Right atrium auricular region (tissue), 2 donors: Measurements from ENCODE around the gene SOD1. TPM values are rescaled to one million over a fixed set of nuclear protein-coding genes. Genes with fewer than 3 reads are reported as not detected.

ENCODE experiments used
- DNase-seq: peaks from one replicate; pipeline ENCODE4 v3.0.0-alpha.2; 2019; ENCODE audit warnings: low spot score
- H3K27ac ChIP-seq, 2 donors: fragments of 200-600 bp; sonication (generic); 1 replicate in 1 of 2; 2 replicates in 1 of 2; pipeline ENCODE4 v1.5.1; 2016 to 2019
- H3K27me3 ChIP-seq, 2 donors: fragments of 200-600 bp; sonication (generic); one replicate each; pipeline versions ENCODE4 v1.5.1 to v1.6.0; 2017 to 2019
- H3K36me3 ChIP-seq: fragments of 200-600 bp; sonication (generic); one replicate; pipeline ENCODE4 v1.5.1; 2016
- H3K4me1 ChIP-seq, 2 donors: fragments of 200-600 bp; sonication (generic); one replicate each; pipeline versions ENCODE4 v1.5.1 to v1.6.0; 2017 to 2019
- H3K4me3 ChIP-seq, 2 donors: fragments of 200-600 bp; sonication (generic); 1 replicate in 1 of 2; 2 replicates in 1 of 2; pipeline ENCODE4 v1.5.1; 2017 to 2019; ENCODE audit warnings: mild to moderate bottlenecking in 1 of 2, moderate library complexity in 1 of 2
- H3K9me3 ChIP-seq, 2 donors: fragments of 200-600 bp; sonication (generic); one replicate each; pipeline ENCODE4 v1.5.1; 2019
- CTCF ChIP-seq, 2 donors: fragments of 200-600 bp; sonication (generic); IDR thresholded peaks; one replicate each; pipeline ENCODE4 v1.5.1; 2019; ENCODE audit warnings: antibody characterized with exemption in 2 of 2
- total RNA-seq, 2 donors: library from RNA; depleted of rRNA; stranded (reverse); fragments of >200 nt; gene quantifications; one replicate each; pipeline ENCODE4 v1.1.0, GENCODE V29; 2016

Gene SOD1
- total RNA-seq, 2 donors from 2014 or later = 321 to 332 TPM

DNA sequence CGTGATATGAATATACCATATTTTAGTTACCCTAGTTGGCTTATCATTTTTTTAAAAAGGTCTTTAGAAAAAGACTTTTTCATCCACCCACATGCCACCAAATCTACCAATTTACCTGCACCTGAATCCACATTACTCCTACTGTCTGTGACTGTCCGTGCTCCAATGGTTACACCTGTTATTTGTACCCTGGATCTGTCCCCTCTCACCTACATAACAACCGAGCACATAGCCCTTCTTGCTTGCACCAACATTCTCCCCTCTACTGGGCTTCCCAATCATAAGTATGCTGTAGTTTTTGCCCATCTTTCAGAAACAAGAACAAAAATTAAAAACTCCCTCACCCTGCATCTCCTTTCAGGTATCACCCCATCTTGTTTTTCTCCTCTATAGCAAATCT is 17.6 kb downstream of the SOD1 start:
- Histone ChIP-seq H3K9me3 (no peaks in the 10 kb centered on the region), H3K27me3 (no peaks in the 10 kb centered on the region), H3K4me3 (no peak overlapping the region), H3K4me1 (no peaks in the 10 kb centered on the region), H3K36me3 (peaks cover 9% of the 10 kb centered on the region), H3K27ac (no peak overlapping the region)
- DNase-seq = no peak
- no peak for TF ChIP-seq CTCF (IDR thresholded peaks at IDR 0.05)

DNA sequence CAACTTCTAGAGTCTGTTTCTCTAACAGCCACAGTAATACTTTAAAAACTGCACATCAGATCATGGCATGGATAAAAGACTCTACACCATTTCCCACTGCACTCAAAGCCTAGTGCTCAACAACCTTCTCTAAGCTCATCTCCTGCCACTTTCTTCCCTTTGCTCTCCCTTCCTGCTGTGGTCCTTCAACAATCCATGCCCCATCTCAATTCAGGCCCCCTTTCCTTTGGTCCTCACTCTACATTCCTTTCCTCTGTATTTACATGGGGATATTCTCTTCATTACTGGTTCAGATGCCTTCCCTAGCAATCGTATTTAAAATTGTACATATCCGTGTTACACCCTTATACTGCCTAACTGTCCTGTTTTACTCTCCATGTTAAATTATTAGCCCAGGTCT is 19.0 kb downstream of the SOD1 start:
- peaks cover 12% of the 10 kb centered on the region for H3K36me3 ChIP-seq

DNA sequence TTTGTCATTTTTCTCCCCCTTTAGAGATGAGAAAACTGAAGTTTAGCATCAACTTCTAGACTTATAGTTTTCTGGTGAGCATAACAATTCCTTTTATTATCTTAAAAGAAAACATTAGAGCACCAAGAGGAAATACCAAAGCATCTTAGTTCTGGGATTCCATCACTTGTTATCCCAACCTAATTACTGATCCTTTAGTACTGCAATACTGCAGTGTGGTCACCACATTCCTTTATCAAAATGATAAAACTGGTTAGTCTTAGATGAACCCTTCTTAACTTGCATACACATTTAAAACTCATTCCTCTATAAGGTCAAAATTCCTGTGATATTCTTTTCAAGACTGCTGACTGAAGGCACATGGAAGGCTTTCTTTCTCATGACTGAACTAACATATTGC is 23.1 kb downstream of the SOD1 start:
- Histone ChIP-seq H3K36me3 (peaks cover 46% of the 10 kb centered on the region), H3K27me3 (no peaks in the 10 kb centered on the region), H3K27ac (no peak overlapping the region), H3K4me3 (no peak overlapping the region), H3K4me1 (no peaks in the 10 kb centered on the region), H3K9me3 (no peaks in the 10 kb centered on the region)
- TF ChIP-seq CTCF (IDR thresholded peaks at IDR 0.05) = no peak
- no peak for DNase-seq

More for the DNA sequence above, 19.0 kb downstream of the SOD1 start:
- Histone ChIP-seq H3K4me3 (no peak overlapping the region), H3K27me3 (no peaks in the 10 kb centered on the region), H3K4me1 (no peaks in the 10 kb centered on the region), H3K9me3 (no peaks in the 10 kb centered on the region), H3K27ac (no peak overlapping the region)
- DNase-seq = no peak
- no peak for TF ChIP-seq CTCF (IDR thresholded peaks at IDR 0.05)

DNA sequence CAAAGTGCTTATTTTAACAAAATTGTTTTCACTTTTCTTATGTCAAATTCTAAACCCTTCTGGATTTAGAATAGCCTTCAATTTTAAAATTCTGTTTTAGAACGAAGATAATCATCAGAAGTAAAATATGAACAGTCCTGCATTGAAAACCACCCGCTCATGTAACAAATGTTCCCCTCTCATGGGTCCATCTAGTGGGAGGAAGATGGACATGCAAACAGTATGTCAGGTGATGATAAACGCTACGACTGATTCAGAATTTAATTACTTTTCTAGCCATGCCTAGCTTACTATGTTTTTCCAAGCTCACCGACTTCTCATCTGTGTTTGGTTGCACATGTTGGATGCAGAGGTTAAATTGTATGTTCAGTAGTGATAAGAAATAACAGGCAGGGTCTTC is 23.5 kb downstream of the SOD1 start:
- TF ChIP-seq CTCF (IDR thresholded peaks at IDR 0.05) = no peak
- DNase-seq = no peak
- Histone ChIP-seq H3K4me1 (no peaks in the 10 kb centered on the region), H3K27ac (no peak overlapping the region), H3K9me3 (no peaks in the 10 kb centered on the region), H3K36me3 (peaks cover 48% of the 10 kb centered on the region), H3K4me3 (no peak overlapping the region), H3K27me3 (no peaks in the 10 kb centered on the region)

GRCh38 chr21:31684918-31685317 is 25.4 kb downstream of the SOD1 start:
- Histone ChIP-seq H3K27ac (no peak overlapping the region), H3K4me3 (no peak overlapping the region), H3K4me1 (no peaks in the 10 kb centered on the region), H3K27me3 (no peaks in the 10 kb centered on the region), H3K36me3 (peaks cover 66% of the 10 kb centered on the region), H3K9me3 (no peaks in the 10 kb centered on the region)
- TF ChIP-seq CTCF (IDR thresholded peaks at IDR 0.05) = no peak
- no peak for DNase-seq

DNA sequence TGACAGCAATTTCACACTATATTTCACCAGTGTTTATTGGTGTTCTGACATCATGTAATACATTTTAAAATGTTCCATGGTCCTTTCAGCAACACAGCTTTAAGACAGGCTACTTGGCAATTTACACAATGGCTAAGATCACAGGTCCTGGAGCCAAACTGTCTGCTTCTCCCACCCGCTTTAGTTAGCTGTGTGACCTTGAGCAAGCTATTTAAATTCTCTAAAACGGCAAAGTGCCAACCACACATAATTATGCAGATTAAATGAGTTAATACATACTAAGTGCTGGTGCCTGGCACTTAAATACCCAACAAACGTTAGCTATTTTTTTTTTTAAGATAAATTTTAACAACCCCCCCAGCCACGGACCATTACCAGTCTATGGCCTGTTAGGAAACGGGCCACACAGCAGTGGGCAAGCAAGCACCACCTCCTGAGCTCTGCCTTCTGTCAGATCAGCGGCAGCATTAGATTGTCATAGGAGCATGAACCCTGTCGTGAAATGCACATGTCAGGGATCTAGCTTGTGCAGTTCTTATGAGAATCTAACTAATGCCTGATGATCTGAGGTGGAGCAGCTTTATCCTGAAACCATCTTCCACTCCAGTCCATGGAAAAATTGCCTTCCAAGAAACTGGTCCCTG is 26.9 kb downstream of the SOD1 start:
- Histone ChIP-seq H3K27ac (no peak overlapping the region), H3K9me3 (no peaks in the 10 kb centered on the region), H3K4me3 (no peak overlapping the region), H3K4me1 (no peaks in the 10 kb centered on the region), H3K27me3 (no peaks in the 10 kb centered on the region), H3K36me3 (peaks cover 73% of the 10 kb centered on the region)
- TF ChIP-seq CTCF (IDR thresholded peaks at IDR 0.05) = no peak
- DNase-seq = no peak
